LNCaP clone FGC (cell line): ENCODE data around the gene STK39.

Experiments
- DNase-seq: peaks from one replicate; pipeline ENCODE4 v3.0.0-alpha.2; 2011; ENCODE audit warnings: low read depth
- H3K4me3 ChIP-seq: 2 replicates; pipeline ENCODE4 v1.5.1; 2011; ENCODE audit warnings: mild to moderate bottlenecking, low read depth, low read length, control low read depth
- CTCF ChIP-seq: IDR thresholded peaks from 2 replicates; pipeline ENCODE4 v1.5.1; 2012; ENCODE audit warnings: mild to moderate bottlenecking; ENCODE audit not compliant: control insufficient read depth, insufficient read depth; ENCODE audit errors: extremely low read depth

Gene STK39

GRCh38 chr2:168062054-168062453, 185.3 kb downstream of the STK39 start:
- H3K4me3 ChIP-seq, result no peak overlapping the region
- DNase-seq, result no peak
- no peak for TF ChIP-seq CTCF

- no peak for TF ChIP-seq CTCF
- no peak overlapping the region for H3K4me3 ChIP-seq
- no peak for DNase-seq
Measured at GRCh38 chr2:168060986-168061750, 186.2 kb downstream of the STK39 start.

GRCh38 chr2:168059758-168060157, 187.6 kb downstream of the STK39 start:
- H3K4me3 ChIP-seq, result no peak overlapping the region
- DNase-seq, result no peak
- no peak for TF ChIP-seq CTCF

GRCh38 chr2:168058675-168059074, 188.7 kb downstream of the STK39 start:
- no peak for DNase-seq
- no peak overlapping the region for H3K4me3 ChIP-seq
- TF ChIP-seq CTCF, result no peak

- DNase-seq, result no peak
- TF ChIP-seq CTCF, result no peak
- H3K4me3 ChIP-seq, result no peak overlapping the region
Measured at GRCh38 chr2:168056242-168056787, 191.1 kb downstream of the STK39 start.

GRCh38 chr2:168054657-168055056, 192.7 kb downstream of the STK39 start:
- no peak for TF ChIP-seq CTCF
- H3K4me3 ChIP-seq, result no peak overlapping the region
- DNase-seq, result no peak

GRCh38 chr2:168053676-168054075, 193.7 kb downstream of the STK39 start:
- no peak overlapping the region for H3K4me3 ChIP-seq
- no peak for TF ChIP-seq CTCF
- DNase-seq, result no peak
